Body of pancreas (tissue), 4 donors: ENCODE data around the gene CRTAC1. TPM values are rescaled to one million over a fixed set of nuclear protein-coding genes. Genes with fewer than 3 reads are reported as not detected.
A peak's percentile ranks its signal among the peaks of the same experiment; 100 is the strongest.

Source experiments
- ATAC-seq: fragments of 150-250 bp; one replicate; pipeline ENCODE4 v1.9.1; 2016
- DNase-seq, 4 donors: peaks; one replicate each; pipeline ENCODE4 v3.0.0-alpha.2; 2019
- H3K27ac ChIP-seq, 4 donors: fragments of 200-600 bp; sonication (generic); 1 replicate in 3 of 4; 2 replicates in 1 of 4; pipeline versions ENCODE4 v1.5.1 to v1.6.1; 2016 to 2019; ENCODE audit warnings: mild to moderate bottlenecking in 1 of 4, mixed read lengths in 1 of 4, moderate library complexity in 1 of 4
- H3K27me3 ChIP-seq, 2 donors: fragments of 200-600 bp; sonication (generic); one replicate each; pipeline ENCODE4 v1.6.0; 2016; ENCODE audit warnings: mild to moderate bottlenecking in 1 of 2
- H3K36me3 ChIP-seq, 2 donors: fragments of 200-600 bp; sonication (generic); replicated peaks in 1 of 2; 2 replicates each; pipeline ENCODE4 v1.5.1; 2016; ENCODE audit warnings: low read depth in 2 of 2; ENCODE audit not compliant: insufficient read depth in 1 of 2
- H3K4me1 ChIP-seq: fragments of 200-600 bp; sonication (generic); one replicate; pipeline ENCODE4 v1.6.0; 2016
- H3K4me3 ChIP-seq, 2 donors: fragments of 200-600 bp; sonication (generic); 1 replicate in 1 of 2; 2 replicates in 1 of 2; pipeline ENCODE4 v1.5.1; 2016 to 2019
- H3K9me3 ChIP-seq, 3 donors: fragments of 200-600 bp; sonication (generic); 1 replicate in 2 of 3; 2 replicates in 1 of 3; pipeline ENCODE4 v1.5.1; 2016
- POLR2A ChIP-seq, 3 donors: fragments of 450-650 bp; IDR thresholded peaks; one replicate each; pipeline ENCODE4 v1.6.1; 2016; ENCODE audit warnings: antibody characterized with exemption in 3 of 3, mild to moderate bottlenecking in 2 of 3
- WGBS, 2 donors: methylation state at CpG; one replicate each; pipeline ENCODE4 v1.1.5; 2017; 5-methylcytosine and 5-hydroxymethylcytosine counted together
- intact Hi-C: fragments of 100-400 bp; cut with DNase I; formaldehyde crosslinking; loops from one replicate; pipeline ENCODE4 v1.15.1; 2023
- total RNA-seq, 2 donors: library from RNA; depleted of rRNA; stranded (reverse); fragments of >200 nt; gene quantifications; one replicate each; pipeline ENCODE4 v1.1.0, GENCODE V29; 2016
- TF ChIP-seq, protein P1 (sequence below), 7 experiments: fragments of 450-650 bp in 4 of 7; fragments of 200-600 bp in 3 of 7; sonication (generic) in 3 of 7; IDR thresholded peaks; one replicate each; pipeline ENCODE4 v1.5.1; 2016 to 2019; ENCODE audit warnings: antibody characterized with exemption in 7 of 7

CRTAC1 gene
- total RNA-seq, 2 donors from 2014 or later, result 0.52 TPM; not detected in 1

DNA sequence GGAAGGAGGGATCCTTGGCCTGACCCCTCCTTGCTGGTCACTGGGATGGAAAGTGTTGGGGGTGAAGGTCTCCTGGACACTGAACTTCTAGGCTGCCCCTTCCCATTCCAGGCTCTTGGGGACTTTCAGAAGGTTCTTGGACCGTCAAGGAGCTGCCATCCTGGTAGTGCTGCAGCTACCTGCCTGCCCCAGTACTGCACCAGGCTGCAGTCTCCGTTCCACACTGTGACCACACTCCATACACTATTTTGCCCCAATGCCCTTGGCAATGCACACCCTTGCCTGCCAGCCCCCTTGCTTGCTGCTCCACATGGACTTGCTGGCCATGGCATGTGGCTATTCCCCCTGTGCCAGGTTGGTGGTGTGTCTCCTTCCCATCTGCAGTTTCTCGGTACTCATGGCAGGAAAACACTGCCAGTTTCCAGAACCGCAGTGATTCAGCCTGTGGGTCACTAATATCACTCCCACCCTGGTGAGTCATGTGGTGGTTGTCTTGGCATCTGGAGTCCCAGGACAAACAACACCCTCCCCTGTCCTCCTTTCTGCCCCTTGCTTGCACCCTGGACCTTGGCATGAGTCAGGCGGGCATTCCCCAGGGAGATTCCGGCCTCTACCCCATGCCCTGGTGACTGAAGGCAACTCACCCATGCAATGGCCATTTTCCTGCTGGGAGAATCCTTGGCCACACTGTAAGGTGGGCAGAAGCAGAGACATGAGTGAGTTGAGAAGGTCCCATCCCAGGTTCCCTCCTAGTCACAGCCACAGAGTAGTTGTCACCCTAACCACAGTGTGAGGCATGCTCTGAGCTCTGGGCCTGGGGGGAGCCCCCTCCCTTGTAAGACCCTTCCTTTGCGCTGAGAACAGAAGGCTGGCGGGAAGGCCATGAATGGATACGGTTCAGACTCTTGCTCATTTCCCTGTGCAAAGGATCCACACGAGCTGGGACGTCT lies 148.0 kb downstream of the CRTAC1 start:
- H3K36me3 ChIP-seq, result no peaks in the 10 kb centered on the region
- H3K27me3 ChIP-seq, result no peaks in the 10 kb centered on the region
- DNase-seq (peak; percentile 31 to 90 (median 60)), ATAC-seq (peak; percentile 85)
- peak overlapping the region in 3 of 4 donors; percentile 25 to 51 (median 39) for H3K27ac ChIP-seq
- no peaks in the 10 kb centered on the region for H3K9me3 ChIP-seq
- no peak overlapping the region for H3K4me3 ChIP-seq
- peaks cover 4% of the 10 kb centered on the region for H3K4me1 ChIP-seq
- TF ChIP-seq, protein P1, sequence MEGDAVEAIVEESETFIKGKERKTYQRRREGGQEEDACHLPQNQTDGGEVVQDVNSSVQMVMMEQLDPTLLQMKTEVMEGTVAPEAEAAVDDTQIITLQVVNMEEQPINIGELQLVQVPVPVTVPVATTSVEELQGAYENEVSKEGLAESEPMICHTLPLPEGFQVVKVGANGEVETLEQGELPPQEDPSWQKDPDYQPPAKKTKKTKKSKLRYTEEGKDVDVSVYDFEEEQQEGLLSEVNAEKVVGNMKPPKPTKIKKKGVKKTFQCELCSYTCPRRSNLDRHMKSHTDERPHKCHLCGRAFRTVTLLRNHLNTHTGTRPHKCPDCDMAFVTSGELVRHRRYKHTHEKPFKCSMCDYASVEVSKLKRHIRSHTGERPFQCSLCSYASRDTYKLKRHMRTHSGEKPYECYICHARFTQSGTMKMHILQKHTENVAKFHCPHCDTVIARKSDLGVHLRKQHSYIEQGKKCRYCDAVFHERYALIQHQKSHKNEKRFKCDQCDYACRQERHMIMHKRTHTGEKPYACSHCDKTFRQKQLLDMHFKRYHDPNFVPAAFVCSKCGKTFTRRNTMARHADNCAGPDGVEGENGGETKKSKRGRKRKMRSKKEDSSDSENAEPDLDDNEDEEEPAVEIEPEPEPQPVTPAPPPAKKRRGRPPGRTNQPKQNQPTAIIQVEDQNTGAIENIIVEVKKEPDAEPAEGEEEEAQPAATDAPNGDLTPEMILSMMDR (IDR thresholded peaks at IDR 0.05), result no peak
- no peak for TF ChIP-seq POLR2A (IDR thresholded peaks at IDR 0.05)
- whole genome bisulfite sequencing, 2 donors, result 55 to 66% methylated on average over 8 to 10 of the region's 11 CpGs
- intact Hi-C loops, result no loop called here

DNA sequence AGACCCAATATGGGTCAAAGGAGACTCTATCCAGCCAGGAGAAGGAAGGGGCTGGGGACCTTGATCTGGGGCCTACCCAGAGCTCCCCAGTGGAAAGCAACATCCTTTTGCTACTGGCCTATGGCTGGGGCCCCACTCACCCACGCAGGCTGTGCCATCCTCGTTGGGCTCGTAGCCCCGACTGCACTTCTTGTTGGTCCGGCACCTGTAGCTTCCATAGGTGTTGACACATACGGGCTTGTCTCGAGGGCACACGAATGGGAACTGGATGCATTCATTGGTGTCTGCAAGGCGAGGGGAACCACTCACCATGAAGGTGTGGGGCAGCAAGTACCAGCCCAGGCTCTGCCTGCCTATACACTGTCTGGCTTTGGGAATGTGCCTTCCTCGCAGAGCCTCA lies 150.3 kb downstream of the CRTAC1 start:
- H3K4me1 ChIP-seq, result peaks cover 4% of the 10 kb centered on the region
- no peak overlapping the region for H3K4me3 ChIP-seq
- 60 to 93% methylated on average over 2 to 10 of the region's 10 CpGs for WGBS, 2 donors
- no peak for TF ChIP-seq POLR2A (IDR thresholded peaks at IDR 0.05)
- TF ChIP-seq, protein P1 (IDR thresholded peaks at IDR 0.05), result no peak
- DNase-seq, result no peak
- ATAC-seq, result no peak
- no peaks in the 10 kb centered on the region for H3K9me3 ChIP-seq
- no peaks in the 10 kb centered on the region for H3K36me3 ChIP-seq
- no peak overlapping the region for H3K27ac ChIP-seq
- intact Hi-C loops, result no loop called here
- no peaks in the 10 kb centered on the region for H3K27me3 ChIP-seq

DNA sequence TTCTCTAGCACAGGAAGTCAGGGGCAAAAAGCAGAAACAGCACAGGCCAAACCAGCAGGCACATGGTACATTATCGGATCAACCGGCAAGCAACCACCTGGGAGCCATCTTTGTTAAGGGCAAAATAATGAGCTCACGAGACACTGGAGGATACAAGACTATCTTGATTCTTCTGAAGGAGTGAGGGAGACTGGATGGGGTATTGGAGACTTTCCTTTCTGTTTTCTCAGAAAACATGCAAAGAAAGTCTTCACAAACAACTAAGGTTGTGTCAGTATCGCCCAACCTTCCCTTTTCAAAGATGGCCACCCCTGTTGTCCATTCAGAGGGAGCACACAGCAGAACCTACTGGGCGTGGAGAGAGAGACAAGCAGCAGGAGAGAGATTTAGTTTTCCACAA lies 151.2 kb downstream of the CRTAC1 start:
- intact Hi-C loops, result no loop called here
- no peaks in the 10 kb centered on the region for H3K27me3 ChIP-seq
- TF ChIP-seq, protein P1 (IDR thresholded peaks at IDR 0.05), result no peak
- no peak for TF ChIP-seq POLR2A (IDR thresholded peaks at IDR 0.05)
- no peaks in the 10 kb centered on the region for H3K9me3 ChIP-seq
- DNase-seq (no peak), ATAC-seq (no peak)
- H3K4me3 ChIP-seq, result no peak overlapping the region
- H3K4me1 ChIP-seq, result peaks cover 4% of the 10 kb centered on the region
- no peaks in the 10 kb centered on the region for H3K36me3 ChIP-seq
- 94% methylated on average over 5 of the region's 5 CpGs for WGBS, 2 donors
- H3K27ac ChIP-seq, result no peak overlapping the region

DNA sequence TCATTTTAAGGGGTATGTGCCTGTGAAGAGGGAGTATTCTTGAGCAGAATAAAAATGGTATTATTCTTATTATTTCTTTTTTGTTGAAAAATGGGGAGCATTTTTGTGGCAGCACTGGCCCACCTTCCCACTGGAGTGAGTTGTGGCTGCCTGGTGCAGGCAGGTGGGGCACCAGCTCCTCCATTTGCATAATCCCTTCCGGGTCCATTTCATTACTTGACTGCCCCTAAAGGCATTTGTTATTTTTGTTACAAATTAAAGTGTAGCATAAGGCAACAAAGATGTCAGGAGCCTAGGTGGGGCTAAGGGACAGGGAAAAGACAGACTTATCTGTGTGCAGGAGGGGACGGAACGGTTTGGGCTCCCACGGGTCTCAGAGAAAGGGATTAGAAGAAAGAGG lies 154.0 kb downstream of the CRTAC1 start:
- WGBS, 2 donors, result 67 to 81% methylated on average over 4 of the region's 4 CpGs

More for the DNA sequence above, 154.0 kb downstream of the CRTAC1 start:
- H3K27me3 ChIP-seq, result no peaks in the 10 kb centered on the region
- no peaks in the 10 kb centered on the region for H3K36me3 ChIP-seq
- no peaks in the 10 kb centered on the region for H3K4me1 ChIP-seq
- no peak overlapping the region for H3K4me3 ChIP-seq
- intact Hi-C loops, result no loop called here
- H3K27ac ChIP-seq, result no peak overlapping the region
- ATAC-seq, result no peak
- TF ChIP-seq, protein P1 (IDR thresholded peaks at IDR 0.05), result no peak
- TF ChIP-seq POLR2A (IDR thresholded peaks at IDR 0.05), result no peak
- DNase-seq, result no peak
- no peaks in the 10 kb centered on the region for H3K9me3 ChIP-seq
